T-helper 1 cell (primary cell): ENCODE results near the gene IFT122.

Experiments
- DNase-seq, 5 donors: peaks; one replicate each; pipeline ENCODE4 v3.0.0-alpha.2; 2012 to 2020

Gene IFT122

DNA sequence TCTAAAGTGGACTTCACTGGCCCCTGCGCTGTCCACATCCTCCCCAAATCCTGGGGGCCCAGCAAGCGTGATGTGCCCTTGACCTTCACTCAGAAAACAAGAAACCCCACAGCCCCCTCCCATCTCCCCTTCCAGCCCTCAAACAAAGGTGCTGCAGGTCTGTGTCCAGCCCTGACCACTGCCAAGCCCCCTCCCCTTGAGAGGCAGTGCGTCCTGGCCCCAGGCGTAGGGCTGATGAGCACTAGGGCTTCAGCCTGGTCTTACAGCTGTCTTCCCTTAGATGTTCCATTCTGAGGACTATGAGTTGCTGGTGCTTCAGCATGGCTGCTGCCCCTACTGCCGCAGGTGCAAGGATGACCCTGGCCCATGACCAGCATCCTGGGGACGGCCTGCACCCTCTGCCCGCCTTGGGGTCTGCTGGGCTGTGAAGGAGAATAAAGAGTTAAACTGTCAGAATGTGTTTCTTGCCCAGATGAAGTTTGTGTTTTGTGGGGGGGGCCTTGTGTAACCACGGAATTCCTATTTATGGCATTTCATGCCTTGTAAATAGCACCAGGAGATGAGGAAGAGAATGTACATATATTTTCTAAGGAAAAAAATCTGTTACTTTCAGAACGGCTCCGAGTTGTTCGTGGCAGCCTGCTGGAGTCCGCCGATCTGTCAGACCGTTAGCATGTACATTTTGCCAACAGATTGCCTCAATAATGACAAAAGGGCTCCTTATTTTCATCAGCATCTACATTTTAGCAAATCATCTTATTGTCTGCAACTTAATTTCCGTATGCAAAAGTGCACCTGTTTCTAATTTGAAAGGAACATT is 80.1 kb downstream of the IFT122 start:
- DNase-seq = no peak

DNA sequence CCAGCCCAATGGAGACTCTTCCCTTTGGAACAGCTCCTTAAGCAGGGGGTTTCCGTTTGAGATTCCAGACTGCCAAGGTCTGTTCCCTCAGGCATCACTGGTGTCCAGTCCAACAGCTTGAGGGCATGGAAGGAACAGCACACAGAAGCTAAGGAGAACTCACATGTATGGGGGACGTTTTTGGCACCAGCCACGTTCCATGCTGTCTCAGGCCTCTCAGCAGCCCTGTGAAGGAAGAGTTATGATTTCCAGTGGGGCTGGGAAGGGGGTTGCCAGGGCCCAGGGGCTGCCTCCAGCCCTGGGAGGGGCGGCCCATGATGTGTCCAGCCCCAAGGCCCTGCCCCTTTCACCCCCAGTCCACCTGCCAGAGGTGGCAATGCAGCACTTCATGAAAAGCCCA is 80.9 kb downstream of the IFT122 start:
- DNase-seq = no peak

DNA sequence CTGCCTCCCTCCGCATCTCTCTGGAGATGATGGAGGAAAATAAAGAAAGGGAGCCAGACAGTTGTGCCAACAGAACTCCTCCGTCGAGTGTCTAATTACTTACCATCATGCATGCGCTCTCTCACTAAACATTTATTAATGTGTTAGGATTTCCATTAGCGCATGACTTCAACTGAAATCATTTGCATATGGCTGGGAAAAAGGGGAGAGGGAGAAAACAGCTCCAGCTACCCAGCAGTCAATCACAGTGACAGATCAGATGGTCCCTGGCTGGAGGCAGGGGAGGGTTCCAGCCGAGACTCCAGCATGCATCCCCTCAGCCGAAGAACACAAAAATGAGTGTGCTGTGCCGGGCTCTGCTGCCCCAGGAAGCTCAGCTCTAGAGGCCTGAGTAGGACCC is 81.6 kb downstream of the IFT122 start:
- no peak for DNase-seq

DNA sequence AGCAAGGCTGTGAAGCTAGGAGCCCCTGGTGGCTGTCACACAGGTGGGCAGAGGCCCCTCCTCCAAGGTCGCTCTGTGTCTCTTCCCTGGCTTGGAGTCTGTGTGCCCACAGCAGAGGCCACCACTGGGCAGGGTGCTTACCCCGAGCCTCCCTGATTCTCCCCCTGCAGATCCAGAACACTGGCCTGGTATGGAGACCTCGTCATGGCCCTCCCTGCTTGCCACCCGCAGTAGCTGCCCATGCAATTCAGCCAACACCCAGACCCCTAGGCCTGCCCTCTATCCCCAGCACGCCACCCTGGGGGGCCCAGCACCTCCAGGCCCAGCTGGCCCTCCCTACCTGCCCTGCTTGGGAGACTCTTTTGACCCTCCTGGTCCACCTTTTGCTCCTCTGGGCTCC is 82.9 kb downstream of the IFT122 start:
- DNase-seq = no peak

DNA sequence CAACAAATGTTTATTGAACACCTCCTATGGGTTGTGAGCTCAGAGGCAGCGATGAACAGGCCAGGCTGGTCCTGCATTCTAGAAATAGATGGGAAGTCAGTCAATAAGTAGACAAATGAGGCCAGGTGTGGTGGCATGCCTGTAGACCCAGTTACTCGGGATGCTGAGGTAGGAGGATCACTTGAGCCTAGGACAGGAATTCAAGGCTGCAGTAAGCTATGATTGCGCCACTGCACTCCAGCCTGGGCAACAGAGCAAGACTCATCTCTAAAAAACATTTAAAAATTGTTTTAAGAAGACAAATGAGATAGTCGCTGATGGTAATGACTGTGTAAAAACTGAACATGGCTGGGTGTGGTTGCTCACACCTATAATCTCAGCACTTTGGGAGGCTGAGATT is 84.1 kb downstream of the IFT122 start:
- no peak for DNase-seq

DNA sequence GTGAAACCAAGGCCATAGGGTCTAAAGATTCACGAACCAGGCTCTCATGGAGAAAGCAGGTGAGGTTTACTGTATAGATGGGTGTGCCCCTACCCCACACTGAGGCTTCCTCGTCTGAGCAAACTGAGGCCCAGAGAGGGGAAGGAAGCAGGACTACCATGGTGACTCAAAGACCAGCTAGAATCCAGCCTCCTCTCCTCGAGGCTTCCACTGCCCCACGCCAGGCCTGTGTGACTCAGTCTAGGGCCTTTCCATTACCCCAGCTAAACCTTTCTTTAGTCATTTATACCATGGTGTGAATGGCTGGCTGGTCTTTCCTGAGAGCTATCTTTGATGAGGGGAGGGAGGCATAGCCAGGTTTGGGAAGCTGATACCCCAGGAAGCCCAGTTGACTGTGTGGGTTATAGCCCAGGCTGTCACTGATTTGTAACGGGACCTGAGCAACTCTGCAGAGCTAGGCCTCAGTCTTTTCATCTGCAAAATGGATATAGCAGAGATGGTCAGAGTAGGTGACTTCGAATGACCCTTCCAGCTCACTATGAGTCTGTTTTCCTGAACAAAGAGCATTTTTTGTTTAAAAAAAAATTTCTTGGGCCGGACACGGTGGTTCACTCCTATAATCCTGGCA is 85.4 kb downstream of the IFT122 start:
- no peak for DNase-seq

DNA sequence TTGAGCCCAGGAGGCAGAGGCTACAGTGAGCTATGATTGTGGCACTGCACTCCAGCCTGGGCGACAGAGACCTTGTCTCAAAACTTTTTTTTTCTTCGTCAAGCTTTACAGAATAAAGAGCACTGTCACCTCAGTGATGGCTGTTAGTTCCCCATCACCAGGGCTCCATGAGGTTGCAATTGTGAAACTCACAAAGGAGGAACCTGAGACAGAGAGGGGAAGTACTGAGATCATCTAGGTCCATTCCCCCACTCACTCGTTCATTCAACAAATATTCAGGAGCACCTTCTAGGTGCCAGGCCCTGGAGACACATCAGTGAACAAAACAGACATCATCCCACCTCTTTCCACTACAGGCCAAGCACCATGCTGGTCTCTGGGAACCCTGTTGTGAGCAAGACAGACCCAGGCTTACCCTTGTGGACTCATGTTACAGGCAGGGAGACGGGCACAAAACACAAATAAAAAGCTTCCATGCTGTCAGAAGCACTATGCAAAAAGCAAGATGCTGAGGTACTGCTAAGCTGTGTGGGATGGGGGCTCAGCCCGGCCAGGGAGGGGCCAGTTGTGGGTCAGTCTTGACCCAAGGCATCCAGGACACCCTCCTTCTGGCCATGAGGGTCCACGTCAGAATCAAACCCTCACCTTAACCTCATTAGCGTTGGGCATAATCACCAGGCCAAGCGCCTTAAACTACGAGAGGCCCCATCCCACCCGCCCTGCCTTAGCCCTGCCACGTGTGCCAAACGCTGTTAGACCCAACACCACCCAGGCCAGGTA is 86.3 kb downstream of the IFT122 start:
- no peak for DNase-seq

DNA sequence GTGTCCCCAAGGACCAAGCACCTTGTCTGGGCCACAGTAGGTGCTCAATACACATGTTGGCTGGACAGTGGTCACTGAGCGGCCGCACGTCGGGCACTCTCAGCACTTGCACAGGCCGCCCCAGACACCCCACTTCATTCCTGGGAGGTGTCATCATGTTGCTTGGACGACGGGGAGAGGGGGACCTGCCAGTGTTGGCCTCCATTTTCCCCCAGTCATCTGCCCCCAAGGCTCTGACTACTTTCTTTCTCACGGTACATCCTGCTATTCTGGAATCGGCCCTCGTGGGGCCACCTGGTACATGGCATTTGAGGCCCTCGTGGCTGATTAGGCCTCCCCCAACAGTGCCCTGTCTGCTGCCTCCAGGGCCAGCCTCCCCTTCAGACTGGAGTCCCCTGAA is 87.2 kb downstream of the IFT122 start:
- DNase-seq = no peak

DNA sequence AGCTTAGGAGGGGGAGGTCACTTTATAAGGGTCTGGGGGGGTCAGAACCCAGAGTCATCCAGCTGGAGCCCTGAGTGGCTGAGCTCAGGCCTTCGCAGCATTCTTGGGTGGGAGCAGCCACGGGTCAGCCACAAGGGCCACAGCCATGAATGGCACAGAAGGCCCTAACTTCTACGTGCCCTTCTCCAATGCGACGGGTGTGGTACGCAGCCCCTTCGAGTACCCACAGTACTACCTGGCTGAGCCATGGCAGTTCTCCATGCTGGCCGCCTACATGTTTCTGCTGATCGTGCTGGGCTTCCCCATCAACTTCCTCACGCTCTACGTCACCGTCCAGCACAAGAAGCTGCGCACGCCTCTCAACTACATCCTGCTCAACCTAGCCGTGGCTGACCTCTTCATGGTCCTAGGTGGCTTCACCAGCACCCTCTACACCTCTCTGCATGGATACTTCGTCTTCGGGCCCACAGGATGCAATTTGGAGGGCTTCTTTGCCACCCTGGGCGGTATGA is 88.6 kb downstream of the IFT122 start, which contains the start of gene RHO:
Gene RHO, plus strand, starts transcription at position 51 of the 512 bp plus-strand sequence. Its CDS starts 95 bp downstream, at position 146.
- no peak for DNase-seq

DNA sequence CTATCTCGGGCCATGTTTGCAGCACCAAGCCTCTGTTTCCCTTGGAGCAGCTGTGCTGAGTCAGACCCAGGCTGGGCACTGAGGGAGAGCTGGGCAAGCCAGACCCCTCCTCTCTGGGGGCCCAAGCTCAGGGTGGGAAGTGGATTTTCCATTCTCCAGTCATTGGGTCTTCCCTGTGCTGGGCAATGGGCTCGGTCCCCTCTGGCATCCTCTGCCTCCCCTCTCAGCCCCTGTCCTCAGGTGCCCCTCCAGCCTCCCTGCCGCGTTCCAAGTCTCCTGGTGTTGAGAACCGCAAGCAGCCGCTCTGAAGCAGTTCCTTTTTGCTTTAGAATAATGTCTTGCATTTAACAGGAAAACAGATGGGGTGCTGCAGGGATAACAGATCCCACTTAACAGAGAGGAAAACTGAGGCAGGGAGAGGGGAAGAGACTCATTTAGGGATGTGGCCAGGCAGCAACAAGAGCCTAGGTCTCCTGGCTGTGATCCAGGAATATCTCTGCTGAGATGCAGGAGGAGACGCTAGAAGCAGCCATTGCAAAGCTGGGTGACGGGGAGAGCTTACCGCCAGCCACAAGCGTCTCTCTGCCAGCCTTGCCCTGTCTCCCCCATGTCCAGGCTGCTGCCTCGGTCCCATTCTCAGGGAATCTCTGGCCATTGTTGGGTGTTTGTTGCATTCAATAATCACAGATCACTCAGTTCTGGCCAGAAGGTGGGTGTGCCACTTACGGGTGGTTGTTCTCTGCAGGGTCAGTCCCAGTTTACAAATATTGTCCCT is 89.6 kb downstream of the IFT122 start:
- DNase-seq = no peak

DNA sequence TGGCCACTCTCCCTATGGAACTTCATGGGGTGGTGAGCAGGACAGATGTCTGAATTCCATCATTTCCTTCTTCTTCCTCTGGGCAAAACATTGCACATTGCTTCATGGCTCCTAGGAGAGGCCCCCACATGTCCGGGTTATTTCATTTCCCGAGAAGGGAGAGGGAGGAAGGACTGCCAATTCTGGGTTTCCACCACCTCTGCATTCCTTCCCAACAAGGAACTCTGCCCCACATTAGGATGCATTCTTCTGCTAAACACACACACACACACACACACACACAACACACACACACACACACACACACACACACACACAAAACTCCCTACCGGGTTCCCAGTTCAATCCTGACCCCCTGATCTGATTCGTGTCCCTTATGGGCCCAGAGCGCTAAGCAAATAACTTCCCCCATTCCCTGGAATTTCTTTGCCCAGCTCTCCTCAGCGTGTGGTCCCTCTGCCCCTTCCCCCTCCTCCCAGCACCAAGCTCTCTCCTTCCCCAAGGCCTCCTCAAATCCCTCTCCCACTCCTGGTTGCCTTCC is 90.3 kb downstream of the IFT122 start:
- DNase-seq = no peak

DNA sequence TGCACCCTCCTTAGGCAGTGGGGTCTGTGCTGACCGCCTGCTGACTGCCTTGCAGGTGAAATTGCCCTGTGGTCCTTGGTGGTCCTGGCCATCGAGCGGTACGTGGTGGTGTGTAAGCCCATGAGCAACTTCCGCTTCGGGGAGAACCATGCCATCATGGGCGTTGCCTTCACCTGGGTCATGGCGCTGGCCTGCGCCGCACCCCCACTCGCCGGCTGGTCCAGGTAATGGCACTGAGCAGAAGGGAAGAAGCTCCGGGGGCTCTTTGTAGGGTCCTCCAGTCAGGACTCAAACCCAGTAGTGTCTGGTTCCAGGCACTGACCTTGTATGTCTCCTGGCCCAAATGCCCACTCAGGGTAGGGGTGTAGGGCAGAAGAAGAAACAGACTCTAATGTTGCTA is 90.8 kb downstream of the IFT122 start:
- no peak for DNase-seq

DNA sequence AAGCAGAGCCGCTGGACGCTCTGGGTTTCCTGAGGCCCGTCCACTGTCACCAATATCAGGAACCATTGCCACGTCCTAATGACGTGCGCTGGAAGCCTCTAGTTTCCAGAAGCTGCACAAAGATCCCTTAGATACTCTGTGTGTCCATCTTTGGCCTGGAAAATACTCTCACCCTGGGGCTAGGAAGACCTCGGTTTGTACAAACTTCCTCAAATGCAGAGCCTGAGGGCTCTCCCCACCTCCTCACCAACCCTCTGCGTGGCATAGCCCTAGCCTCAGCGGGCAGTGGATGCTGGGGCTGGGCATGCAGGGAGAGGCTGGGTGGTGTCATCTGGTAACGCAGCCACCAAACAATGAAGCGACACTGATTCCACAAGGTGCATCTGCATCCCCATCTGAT is 91.7 kb downstream of the IFT122 start:
- DNase-seq = no peak

DNA sequence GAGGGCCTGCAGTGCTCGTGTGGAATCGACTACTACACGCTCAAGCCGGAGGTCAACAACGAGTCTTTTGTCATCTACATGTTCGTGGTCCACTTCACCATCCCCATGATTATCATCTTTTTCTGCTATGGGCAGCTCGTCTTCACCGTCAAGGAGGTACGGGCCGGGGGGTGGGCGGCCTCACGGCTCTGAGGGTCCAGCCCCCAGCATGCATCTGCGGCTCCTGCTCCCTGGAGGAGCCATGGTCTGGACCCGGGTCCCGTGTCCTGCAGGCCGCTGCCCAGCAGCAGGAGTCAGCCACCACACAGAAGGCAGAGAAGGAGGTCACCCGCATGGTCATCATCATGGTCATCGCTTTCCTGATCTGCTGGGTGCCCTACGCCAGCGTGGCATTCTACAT is 92.2 kb downstream of the IFT122 start:
- no peak for DNase-seq

DNA sequence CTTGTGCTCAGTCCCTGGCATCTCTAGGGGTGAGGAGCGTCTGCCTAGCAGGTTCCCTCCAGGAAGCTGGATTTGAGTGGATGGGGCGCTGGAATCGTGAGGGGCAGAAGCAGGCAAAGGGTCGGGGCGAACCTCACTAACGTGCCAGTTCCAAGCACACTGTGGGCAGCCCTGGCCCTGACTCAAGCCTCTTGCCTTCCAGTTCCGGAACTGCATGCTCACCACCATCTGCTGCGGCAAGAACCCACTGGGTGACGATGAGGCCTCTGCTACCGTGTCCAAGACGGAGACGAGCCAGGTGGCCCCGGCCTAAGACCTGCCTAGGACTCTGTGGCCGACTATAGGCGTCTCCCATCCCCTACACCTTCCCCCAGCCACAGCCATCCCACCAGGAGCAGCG is 93.4 kb downstream of the IFT122 start:
- no peak for DNase-seq

DNA sequence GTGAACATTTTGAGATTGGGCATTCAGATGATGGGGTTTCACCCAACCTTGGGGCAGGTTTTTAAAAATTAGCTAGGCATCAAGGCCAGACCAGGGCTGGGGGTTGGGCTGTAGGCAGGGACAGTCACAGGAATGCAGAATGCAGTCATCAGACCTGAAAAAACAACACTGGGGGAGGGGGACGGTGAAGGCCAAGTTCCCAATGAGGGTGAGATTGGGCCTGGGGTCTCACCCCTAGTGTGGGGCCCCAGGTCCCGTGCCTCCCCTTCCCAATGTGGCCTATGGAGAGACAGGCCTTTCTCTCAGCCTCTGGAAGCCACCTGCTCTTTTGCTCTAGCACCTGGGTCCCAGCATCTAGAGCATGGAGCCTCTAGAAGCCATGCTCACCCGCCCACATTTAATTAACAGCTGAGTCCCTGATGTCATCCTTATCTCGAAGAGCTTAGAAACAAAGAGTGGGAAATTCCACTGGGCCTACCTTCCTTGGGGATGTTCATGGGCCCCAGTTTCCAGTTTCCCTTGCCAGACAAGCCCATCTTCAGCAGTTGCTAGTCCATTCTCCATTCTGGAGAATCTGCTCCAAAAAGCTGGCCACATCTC is 94.5 kb downstream of the IFT122 start:
- DNase-seq = no peak

DNA sequence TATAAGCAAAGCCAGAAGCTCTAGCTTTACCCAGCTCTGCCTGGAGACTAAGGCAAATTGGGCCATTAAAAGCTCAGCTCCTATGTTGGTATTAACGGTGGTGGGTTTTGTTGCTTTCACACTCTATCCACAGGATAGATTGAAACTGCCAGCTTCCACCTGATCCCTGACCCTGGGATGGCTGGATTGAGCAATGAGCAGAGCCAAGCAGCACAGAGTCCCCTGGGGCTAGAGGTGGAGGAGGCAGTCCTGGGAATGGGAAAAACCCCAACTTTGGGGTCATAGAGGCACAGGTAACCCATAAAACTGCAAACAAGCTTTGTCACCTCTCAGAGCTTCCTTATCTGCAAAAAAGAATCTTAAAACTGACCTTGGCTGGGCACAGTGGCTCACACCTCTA is 95.1 kb downstream of the IFT122 start:
- no peak for DNase-seq

DNA sequence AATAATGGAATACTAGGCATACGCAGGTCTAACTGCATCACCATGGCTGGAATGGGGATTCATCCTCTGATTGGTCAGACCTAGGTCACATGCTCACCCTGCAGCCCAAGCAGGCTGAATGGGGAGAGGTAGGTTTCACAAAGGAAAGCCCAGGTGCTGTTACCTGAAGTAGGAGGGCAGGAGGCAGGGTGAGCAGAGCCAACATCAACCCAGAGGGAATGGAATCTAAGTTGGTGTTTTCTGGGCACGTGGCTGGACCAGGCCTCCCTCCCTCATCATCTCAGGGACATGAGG is 96.3 kb downstream of the IFT122 start:
- no peak for DNase-seq

DNA sequence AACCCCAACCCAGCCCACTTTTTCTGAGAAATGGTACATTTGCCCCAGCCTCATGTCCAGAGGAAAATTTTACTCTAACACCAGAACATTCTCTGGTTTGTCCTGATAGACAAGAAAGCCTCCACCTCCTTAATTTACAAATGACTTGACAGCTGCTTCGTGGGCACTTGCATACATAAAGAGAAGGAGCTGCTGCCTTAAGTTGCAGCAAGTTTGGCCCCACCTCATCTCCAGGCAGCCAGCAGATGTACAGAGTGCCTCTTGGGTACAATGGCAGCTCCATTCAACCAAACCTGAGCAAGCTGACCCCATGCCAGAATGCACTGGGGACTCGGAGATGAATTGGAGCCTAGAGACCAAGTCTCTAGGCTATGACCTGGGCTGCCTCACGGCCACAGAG is 96.8 kb downstream of the IFT122 start:
- DNase-seq = no peak

DNA sequence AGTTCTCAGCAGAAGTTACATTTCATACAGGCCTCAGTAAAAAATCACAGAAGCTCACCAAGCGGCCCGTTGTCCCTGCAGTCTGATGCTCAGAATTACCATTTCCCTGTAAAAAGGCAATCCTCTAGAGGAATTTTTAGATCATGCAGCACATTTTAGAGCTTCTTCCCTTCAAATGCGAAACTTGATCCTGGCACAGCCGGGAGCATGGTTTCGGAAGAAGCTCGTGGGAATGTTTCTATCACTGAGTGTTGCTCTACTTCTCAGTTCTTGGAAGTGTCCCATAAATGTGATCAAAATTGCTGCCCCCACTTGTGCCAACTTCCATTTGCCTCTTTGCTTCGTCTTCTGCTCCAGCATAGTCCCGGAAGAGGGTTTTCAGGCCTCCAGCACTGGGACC is 99.2 kb downstream of the IFT122 start:
- no peak for DNase-seq

DNA sequence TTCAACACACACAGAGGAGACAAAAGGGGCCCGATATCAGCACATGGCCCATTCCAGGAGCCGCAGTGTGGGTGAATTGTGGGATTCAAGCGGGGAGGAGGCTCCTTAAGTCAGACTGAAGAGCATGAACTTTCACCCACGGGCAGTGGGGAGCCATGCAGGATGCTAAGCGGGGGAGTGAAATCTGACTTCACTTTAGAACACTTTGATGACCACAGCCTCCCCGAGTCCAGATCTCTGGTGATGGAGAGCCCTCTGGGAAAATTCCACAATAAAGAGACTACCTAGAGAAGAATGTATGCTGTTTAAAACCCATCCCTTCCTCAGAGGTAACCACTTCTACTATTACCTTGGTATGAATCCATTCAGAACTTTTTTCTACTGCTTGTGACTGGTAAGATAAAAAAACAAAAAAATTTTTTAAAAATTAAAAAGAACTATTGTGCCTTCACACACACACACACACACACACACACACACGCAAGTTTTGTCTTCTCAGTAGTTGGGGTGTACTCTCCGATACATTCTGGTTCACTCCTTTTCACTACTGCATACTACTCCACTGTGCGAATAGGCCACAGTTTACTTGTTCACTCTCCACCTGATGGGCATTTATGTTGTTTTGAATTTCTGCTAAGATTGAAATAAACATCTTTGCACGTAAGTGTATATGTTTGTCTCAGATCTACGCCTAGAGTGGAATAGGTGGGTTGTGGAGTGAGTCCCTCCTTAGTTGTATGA is 100.9 kb downstream of the IFT122 start:
- no peak for DNase-seq

DNA sequence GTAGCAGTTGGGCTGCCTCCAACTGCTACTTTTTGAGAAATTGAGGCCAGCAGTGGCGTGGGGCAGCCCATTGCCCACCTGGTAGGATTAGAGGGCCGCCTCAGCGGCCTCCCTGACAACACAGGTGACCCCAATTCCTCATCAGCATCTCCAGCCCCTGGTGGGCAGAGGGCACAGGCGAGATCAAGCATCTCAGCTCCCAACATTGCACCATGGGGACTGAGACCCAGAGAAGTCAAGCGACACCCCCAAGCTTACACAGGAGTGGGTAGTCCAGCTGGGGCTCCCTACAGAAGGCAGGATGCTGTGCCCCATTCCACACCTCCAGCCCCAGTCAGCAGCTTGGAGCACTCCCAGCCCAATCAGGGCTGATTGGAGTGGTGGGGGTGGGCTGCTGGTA is 102.7 kb downstream of the IFT122 start:
- no peak for DNase-seq
